Uterus (tissue), 2 donors: Measurements from ENCODE around the gene GIMAP4.

ENCODE experiments used
- CTCF ChIP-seq, 4 experiments: fragments of 200-600 bp in 2 of 4; fragments of 450-650 bp in 2 of 4; sonication (generic) in 2 of 4; IDR thresholded peaks; one replicate each; pipeline ENCODE4 v1.5.1; 2016 to 2019; ENCODE audit warnings: antibody characterized with exemption in 4 of 4, mild to moderate bottlenecking in 2 of 4, moderate library complexity in 1 of 4
- POLR2A ChIP-seq, 2 donors: fragments of 450-650 bp; IDR thresholded peaks; one replicate each; pipeline ENCODE4 v1.6.1; 2016; ENCODE audit warnings: antibody characterized with exemption in 2 of 2, mild to moderate bottlenecking in 1 of 2, moderate library complexity in 1 of 2

DNA sequence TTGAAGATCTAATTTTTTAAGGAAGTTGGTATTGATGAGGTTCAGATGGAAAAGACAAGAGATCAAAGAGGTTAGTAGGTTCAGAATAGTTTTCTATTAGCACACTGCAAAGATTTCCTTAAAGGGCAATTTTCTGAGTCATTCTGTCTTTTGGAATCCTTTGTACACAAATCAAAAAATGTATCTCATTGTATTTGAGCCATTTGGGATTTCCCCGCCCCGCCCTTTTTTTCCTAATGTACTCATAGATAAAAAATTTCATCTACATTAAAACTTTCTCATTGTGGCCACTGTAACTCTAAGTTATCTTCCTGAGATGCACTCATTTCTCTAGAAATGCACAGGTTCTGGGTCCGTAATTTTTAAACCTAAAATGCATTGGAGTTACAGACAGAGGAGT lies 52.9 kb downstream of the GIMAP4 start:
- TF ChIP-seq POLR2A (IDR thresholded peaks at IDR 0.05) (no peak), CTCF (IDR thresholded peaks at IDR 0.05) (no peak)
